ENCODE measurements around the gene CEMIP. TPM values are rescaled to one million over a fixed set of nuclear protein-coding genes. Genes with fewer than 3 reads are reported as not detected.
A peak's percentile ranks its signal among the peaks of the same experiment; 100 is the strongest.

The CEMIP gene
- total and polyA plus RNA-seq, 9 donors = 0.93 to 3.0 (median 2.3) TPM

DNA sequence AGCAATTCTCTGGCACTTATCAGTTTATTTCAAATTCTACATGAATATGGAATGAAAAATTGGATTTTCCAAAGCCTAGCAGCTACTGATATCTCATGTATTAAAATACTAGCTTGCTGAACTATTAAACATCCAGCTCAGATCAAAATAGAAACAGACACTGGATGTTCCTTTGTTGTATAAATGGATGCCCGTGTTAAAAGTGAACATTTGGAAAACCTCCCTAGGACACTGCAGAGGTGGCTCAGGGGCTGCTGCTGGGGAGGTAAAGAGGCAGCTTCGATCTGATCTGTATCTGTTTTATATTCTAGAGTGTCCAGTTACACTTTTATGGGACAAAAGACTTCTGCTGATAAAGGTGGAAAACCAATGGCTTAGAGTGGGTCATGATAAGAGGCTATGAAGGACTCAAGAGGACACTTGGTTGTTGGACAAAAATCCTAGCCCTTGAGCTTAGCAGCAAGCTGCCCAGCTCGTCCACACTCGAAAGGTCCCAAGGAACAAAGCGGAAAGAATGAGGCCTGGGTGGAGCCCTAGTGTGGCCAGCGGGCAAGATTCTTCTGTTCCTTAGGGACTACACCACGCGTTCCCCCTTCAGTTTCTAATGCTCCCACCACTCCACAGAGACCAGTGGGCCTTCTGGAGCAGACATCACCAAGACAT lies 200.5 kb downstream of the CEMIP start:
- Histone ChIP-seq H3K27me3 (ENCODE audit: control insufficient read depth, insufficient read depth, low read length) (no peaks in the 10 kb centered on the region), H3K36me3 (ENCODE audit: control insufficient read depth, insufficient read depth, low read length) (peaks cover 31% of the 10 kb centered on the region), H3K4me3 (ENCODE audit: low read length) (no peak overlapping the region), H3K9me3 (replicated peaks; ENCODE audit: control insufficient read depth, low read depth, low read length) (no peaks in the 10 kb centered on the region), H3K4me1 (ENCODE audit: control insufficient read depth, insufficient read depth, low read length) (peaks cover 12% of the 10 kb centered on the region), H3K27ac (ENCODE audit: low read length) (no peak overlapping the region)
- WGBS (ENCODE audit: insufficient coverage) = 77% methylated on average over 4 of the region's 8 CpGs
- no peak for DNase-seq

DNA sequence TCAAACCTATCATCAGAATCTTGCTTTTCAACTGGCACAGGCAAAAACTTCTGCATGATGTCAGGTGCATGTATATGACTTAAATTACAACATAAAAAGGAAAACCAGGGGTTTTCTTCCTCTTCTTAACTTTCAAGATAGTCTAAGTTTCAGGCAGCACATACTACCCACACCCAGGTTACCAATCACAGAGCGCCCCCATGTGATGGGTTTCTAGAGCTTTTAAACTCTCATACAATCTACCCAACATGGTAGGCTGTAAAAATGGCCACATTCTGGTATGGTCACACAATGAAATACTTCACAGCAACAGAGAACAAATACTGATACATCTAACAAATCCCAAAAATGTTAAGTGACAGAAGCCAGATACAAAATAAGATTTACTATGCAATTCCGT lies 203.0 kb downstream of the CEMIP start:
- H3K4me3 ChIP-seq (ENCODE audit: low read length) = no peak overlapping the region
- no peak for DNase-seq
- WGBS (ENCODE audit: insufficient coverage) = no CpG with 5 or more reads among the region's 2 CpGs
- no peaks in the 10 kb centered on the region for H3K9me3 ChIP-seq (replicated peaks; ENCODE audit: control insufficient read depth, low read depth, low read length)
- H3K27me3 ChIP-seq (ENCODE audit: control insufficient read depth, insufficient read depth, low read length) = no peaks in the 10 kb centered on the region
- H3K4me1 ChIP-seq (ENCODE audit: control insufficient read depth, insufficient read depth, low read length) = peaks cover 6% of the 10 kb centered on the region
- peaks cover 31% of the 10 kb centered on the region for H3K36me3 ChIP-seq (ENCODE audit: control insufficient read depth, insufficient read depth, low read length)
- no peak overlapping the region for H3K27ac ChIP-seq (ENCODE audit: low read length)

DNA sequence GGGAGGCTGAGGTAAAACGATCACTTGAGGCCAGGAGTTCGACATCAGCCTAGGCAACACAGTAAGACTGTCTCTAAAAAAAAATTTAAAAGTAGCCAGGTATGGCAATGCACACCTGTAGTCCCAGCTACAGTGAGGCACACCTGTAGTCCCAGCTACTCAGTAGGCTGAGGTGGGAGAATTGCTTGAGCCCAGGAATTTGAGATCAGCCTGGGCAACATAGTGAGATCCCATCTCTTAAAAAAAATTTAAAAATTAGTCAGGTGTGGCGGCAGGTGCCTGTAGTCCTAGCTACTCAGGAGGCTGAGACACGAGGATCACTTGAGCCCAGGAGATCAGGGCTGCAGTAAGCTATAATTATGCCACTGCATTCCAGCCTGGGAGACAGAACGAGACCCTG lies 203.7 kb downstream of the CEMIP start:
- no peak for DNase-seq
- no peaks in the 10 kb centered on the region for H3K9me3 ChIP-seq (replicated peaks; ENCODE audit: control insufficient read depth, low read depth, low read length)
- H3K27ac ChIP-seq (ENCODE audit: low read length) = no peak overlapping the region
- no peaks in the 10 kb centered on the region for H3K4me1 ChIP-seq (ENCODE audit: control insufficient read depth, insufficient read depth, low read length)
- WGBS (ENCODE audit: insufficient coverage) = 100% methylated on average over 2 of the region's 5 CpGs
- no peaks in the 10 kb centered on the region for H3K27me3 ChIP-seq (ENCODE audit: control insufficient read depth, insufficient read depth, low read length)
- peaks cover 28% of the 10 kb centered on the region for H3K36me3 ChIP-seq (ENCODE audit: control insufficient read depth, insufficient read depth, low read length)
- no peak overlapping the region for H3K4me3 ChIP-seq (ENCODE audit: low read length)

DNA sequence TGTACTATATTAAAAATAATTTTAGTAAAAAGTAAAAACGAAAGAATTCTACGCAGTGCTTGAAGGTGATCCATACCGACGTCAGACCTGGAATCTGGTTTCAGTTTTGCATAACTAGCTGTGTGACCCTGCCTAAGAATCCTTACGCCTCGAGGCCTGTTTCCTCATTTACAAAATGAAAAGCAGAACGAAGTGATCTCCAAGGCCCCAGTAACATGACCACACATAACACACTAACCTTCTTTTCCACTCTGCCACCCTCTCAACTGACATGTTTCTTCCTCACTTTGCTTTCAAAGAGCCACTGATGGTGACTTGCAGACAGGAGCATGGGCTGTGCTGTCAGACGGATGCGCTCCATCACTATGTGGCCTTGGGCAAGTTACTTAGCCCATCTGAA lies 205.7 kb downstream of the CEMIP start:
- Histone ChIP-seq H3K4me3 (ENCODE audit: low read length) (no peak overlapping the region), H3K27me3 (ENCODE audit: control insufficient read depth, insufficient read depth, low read length) (no peaks in the 10 kb centered on the region), H3K36me3 (ENCODE audit: control insufficient read depth, insufficient read depth, low read length) (peaks cover 13% of the 10 kb centered on the region), H3K27ac (ENCODE audit: low read length) (no peak overlapping the region), H3K4me1 (ENCODE audit: control insufficient read depth, insufficient read depth, low read length) (peaks cover 7% of the 10 kb centered on the region), H3K9me3 (replicated peaks; ENCODE audit: control insufficient read depth, low read depth, low read length) (no peaks in the 10 kb centered on the region)
- WGBS (ENCODE audit: insufficient coverage) = 41% methylated on average over 5 of the region's 9 CpGs
- peak; percentile 71 for DNase-seq

DNA sequence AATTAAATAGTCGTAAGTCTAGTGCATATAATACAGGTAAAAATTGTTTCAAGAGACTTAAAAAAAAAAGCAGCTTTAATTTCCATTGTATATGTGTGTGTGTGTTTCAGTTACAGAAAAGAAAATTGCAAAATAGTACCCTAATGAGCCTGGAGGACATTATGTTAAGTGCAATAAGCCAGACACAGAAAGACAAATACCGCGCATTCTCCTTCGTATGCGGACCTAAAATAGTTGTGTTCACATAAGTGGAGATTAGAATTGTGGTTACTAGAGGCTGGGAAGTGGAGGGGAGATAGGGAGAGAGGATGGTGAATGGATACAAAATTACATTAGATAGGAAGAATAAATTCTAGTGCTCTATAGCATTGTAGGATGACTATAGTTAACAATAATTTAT lies 206.8 kb downstream of the CEMIP start:
- H3K4me3 ChIP-seq (ENCODE audit: low read length) = no peak overlapping the region
- H3K36me3 ChIP-seq (ENCODE audit: control insufficient read depth, insufficient read depth, low read length) = peaks cover 9% of the 10 kb centered on the region
- H3K4me1 ChIP-seq (ENCODE audit: control insufficient read depth, insufficient read depth, low read length) = peaks cover 8% of the 10 kb centered on the region
- no peak overlapping the region for H3K27ac ChIP-seq (ENCODE audit: low read length)
- no peaks in the 10 kb centered on the region for H3K27me3 ChIP-seq (ENCODE audit: control insufficient read depth, insufficient read depth, low read length)
- no peaks in the 10 kb centered on the region for H3K9me3 ChIP-seq (replicated peaks; ENCODE audit: control insufficient read depth, low read depth, low read length)
- WGBS (ENCODE audit: insufficient coverage) = 90% methylated on average over 2 of the region's 5 CpGs
- no peak for DNase-seq

DNA sequence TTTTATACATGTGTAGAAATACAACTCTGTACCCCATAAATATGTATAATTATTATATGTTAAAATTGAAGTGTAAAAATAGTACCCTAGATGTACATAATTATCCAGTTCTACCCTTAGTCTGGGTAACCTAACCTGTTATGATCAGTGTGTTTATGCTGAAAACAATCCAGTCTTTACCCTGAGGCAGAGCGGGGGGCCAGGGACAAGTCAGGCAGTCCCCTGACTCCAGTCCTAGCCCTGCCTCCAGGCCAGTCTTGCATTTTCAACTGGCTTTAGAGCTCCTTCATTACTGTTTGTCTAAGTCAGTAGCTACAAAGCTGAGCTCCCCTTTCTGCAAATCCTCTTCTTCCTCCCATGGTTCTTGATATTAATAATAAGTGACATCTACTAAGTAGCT lies 207.3 kb downstream of the CEMIP start:
- WGBS (ENCODE audit: insufficient coverage) = 100% methylated on average over 1 of the region's 1 CpG
- Histone ChIP-seq H3K9me3 (replicated peaks; ENCODE audit: control insufficient read depth, low read depth, low read length) (no peaks in the 10 kb centered on the region), H3K36me3 (ENCODE audit: control insufficient read depth, insufficient read depth, low read length) (peaks cover 9% of the 10 kb centered on the region), H3K4me3 (ENCODE audit: low read length) (no peak overlapping the region), H3K27me3 (ENCODE audit: control insufficient read depth, insufficient read depth, low read length) (no peaks in the 10 kb centered on the region), H3K4me1 (ENCODE audit: control insufficient read depth, insufficient read depth, low read length) (peaks cover 12% of the 10 kb centered on the region), H3K27ac (ENCODE audit: low read length) (no peak overlapping the region)
- DNase-seq = no peak

DNA sequence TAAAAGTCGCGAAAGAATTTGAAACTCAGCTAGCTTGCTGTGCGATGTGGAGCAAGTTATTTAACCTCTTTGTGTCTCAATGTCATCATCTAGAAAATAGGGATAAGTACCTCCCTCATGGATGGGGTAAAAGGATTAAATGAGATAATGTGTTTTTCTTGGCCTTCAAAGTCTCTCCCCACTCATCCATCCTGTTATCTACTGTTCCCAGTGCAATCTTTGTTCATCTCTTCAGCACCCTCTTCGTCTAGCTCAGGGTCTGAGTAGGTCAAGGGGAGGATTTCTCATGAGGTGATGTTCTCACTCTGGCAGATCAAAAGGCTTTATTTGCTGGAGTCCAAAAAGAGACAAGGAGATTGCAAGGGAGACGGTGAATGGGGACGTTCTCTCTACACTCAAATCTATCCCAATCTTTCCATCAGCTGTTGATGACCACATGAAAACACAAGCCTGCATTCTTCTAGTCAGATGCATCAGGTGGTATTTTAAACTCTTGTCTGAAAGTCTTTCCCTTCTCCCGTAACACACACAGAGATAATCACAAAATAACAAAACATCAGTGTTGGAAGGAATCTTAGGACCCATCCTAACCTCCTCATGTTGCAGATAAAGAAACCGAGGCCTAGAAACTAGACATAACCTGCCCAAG lies 209.1 kb downstream of the CEMIP start:
- DNase-seq = no peak
- H3K9me3 ChIP-seq (replicated peaks; ENCODE audit: control insufficient read depth, low read depth, low read length) = no peaks in the 10 kb centered on the region
- H3K4me3 ChIP-seq (ENCODE audit: low read length) = peak overlapping the region; percentile 85
- H3K4me1 ChIP-seq (ENCODE audit: control insufficient read depth, insufficient read depth, low read length) = peaks cover 16% of the 10 kb centered on the region
- H3K27me3 ChIP-seq (ENCODE audit: control insufficient read depth, insufficient read depth, low read length) = no peaks in the 10 kb centered on the region
- peaks cover 3% of the 10 kb centered on the region for H3K36me3 ChIP-seq (ENCODE audit: control insufficient read depth, insufficient read depth, low read length)
- WGBS (ENCODE audit: insufficient coverage) = 62% methylated on average over 3 of the region's 8 CpGs
- H3K27ac ChIP-seq (ENCODE audit: low read length) = no peak overlapping the region

DNA sequence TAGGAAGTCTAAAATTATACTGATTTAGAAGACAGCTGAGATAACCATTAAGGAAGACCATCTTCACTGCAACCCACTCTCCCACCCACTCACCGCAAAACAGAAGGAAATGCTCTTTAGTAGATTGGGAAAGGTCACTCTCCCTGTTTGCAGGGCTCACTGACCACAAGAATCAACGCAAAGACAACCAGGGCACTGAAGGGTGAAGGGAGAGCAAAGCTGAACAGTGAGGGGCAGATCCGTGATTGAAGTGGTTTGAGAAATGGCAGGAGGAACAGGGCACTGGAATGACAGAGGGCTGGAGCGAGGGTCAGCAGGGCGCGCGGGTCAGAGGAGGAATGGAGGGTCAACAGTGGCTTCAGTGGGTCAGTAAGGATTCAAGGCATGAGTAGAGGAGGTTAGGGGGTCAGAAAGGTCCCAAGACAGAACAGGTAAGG lies 209.9 kb downstream of the CEMIP start:
- Histone ChIP-seq H3K27me3 (ENCODE audit: control insufficient read depth, insufficient read depth, low read length) (no peaks in the 10 kb centered on the region), H3K4me1 (ENCODE audit: control insufficient read depth, insufficient read depth, low read length) (peaks cover 16% of the 10 kb centered on the region)
- WGBS (ENCODE audit: insufficient coverage) = 2% methylated on average over 6 of the region's 7 CpGs

DNA sequence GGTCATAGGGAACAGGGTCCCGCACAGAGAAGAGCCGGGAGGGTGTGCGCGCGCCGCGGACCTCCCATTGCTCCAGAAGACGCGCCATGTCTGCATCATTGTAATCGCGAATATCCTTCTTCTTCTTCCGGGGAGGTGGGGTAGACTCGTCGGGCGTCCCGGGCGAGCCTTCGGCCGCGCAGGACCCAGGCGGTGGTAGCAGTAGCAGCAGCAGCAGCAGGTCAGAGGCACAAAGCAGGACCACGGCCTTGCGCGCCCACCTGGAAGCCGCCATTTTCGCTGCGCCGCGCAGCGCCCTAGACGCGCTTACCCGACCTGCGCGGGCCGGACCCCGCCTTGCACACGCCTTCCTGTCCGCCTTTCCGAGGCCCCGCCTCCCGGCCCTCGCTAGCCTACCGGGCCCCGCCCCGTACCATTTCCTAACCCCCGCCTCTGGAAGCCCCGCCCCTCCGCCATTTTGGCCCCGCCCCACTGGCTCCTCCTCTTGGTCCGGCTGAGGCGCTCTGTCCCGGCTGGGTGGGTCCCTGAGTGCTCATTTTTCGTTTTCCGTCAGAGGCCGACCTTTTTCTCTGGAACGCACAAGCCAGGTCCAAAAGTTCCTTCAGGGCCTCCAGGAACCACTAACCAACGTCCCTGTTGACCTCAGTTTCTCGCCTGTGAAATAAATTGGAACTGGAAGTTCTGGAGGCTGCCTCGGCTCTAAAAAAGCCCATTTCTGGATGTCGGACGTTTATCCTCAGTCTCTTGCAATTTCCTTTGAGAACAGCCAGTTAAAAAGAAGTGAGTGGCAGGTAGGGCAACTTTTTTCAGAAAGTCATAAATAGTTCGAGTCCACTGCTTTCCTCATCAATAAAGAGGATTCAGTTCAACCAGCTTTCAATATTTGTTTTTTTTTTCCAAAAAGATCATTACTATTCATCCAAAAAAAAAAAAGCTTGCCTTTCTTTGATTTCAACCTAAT lies 210.6 kb downstream of the CEMIP start, which contains the start of gene MESD:
Gene MESD, minus strand, starts transcription at position 302 of the 961 bp plus-strand sequence. Its CDS starts 28 bp downstream, at position 274.
- Histone ChIP-seq H3K27ac (ENCODE audit: low read length) (peak within 1 kb of the TSS; percentile 93), H3K9me3 (replicated peaks; ENCODE audit: control insufficient read depth, low read depth, low read length) (no peaks in the 10 kb centered on the region), H3K4me1 (ENCODE audit: control insufficient read depth, insufficient read depth, low read length) (peaks cover 16% of the 10 kb centered on the region), H3K36me3 (ENCODE audit: control insufficient read depth, insufficient read depth, low read length) (peaks cover 3% of the 10 kb centered on the region), H3K27me3 (ENCODE audit: control insufficient read depth, insufficient read depth, low read length) (no peaks in the 10 kb centered on the region), H3K4me3 (ENCODE audit: low read length) (peak within 1 kb of the TSS; percentile 85)
- WGBS (ENCODE audit: insufficient coverage) = 0% methylated on average over 54 of the region's 63 CpGs
- peak; percentile 98 for DNase-seq

More for the DNA sequence above, 209.9 kb downstream of the CEMIP start:
- Histone ChIP-seq H3K36me3 (ENCODE audit: control insufficient read depth, insufficient read depth, low read length) (peaks cover 3% of the 10 kb centered on the region), H3K27ac (ENCODE audit: low read length) (peak overlapping the region; percentile 87), H3K4me3 (ENCODE audit: low read length) (peak overlapping the region; percentile 85), H3K9me3 (replicated peaks; ENCODE audit: control insufficient read depth, low read depth, low read length) (no peaks in the 10 kb centered on the region)
- DNase-seq = no peak

DNA sequence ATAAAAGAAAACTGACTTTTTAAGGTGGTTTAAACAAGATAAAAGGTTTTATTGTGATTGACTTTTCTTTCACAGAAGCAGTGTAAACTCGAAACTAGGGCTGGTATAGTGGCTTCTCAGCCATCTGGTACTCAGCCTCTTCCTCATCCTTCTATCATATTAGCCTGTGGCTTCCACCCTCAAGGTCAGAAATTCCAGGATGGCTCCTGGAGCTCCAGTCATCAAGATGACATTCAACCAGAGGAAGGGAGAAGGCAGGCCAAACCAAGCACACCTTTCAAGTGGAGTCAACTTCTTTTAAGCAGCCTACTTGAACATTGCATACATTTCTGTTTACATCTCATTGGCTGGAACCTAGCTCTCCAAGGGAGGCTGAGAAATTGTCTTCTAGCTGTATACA lies 211.8 kb downstream of the CEMIP start:
- H3K27me3 ChIP-seq (ENCODE audit: control insufficient read depth, insufficient read depth, low read length) = no peaks in the 10 kb centered on the region
- H3K4me3 ChIP-seq (ENCODE audit: low read length) = no peak overlapping the region
- no peaks in the 10 kb centered on the region for H3K9me3 ChIP-seq (replicated peaks; ENCODE audit: control insufficient read depth, low read depth, low read length)
- H3K27ac ChIP-seq (ENCODE audit: low read length) = peak overlapping the region; percentile 16
- H3K4me1 ChIP-seq (ENCODE audit: control insufficient read depth, insufficient read depth, low read length) = peaks cover 16% of the 10 kb centered on the region
- peaks cover 3% of the 10 kb centered on the region for H3K36me3 ChIP-seq (ENCODE audit: control insufficient read depth, insufficient read depth, low read length)
- WGBS (ENCODE audit: insufficient coverage) = no CpG with 5 or more reads among the region's 1 CpG
- no peak for DNase-seq
